Chondrocyte (in vitro differentiated cells): Measurements from ENCODE around the gene SLC8A2. TPM values are rescaled to one million over a fixed set of nuclear protein-coding genes. Genes with fewer than 3 reads are reported as not detected.

Source experiments
- DNase-seq: peaks from one replicate; pipeline ENCODE4 v3.0.0; 2021; ENCODE audit warnings: mixed read lengths, low spot score
- H3K27ac Mint-ChIP-seq: one replicate; pipeline ENCODE4 v1.8.0; 2021; ENCODE audit warnings: mild to moderate bottlenecking, moderate library complexity, mixed read lengths; ENCODE audit not compliant: unreplicated experiment
- H3K27me3 Mint-ChIP-seq: 2 replicates; pipeline ENCODE4 v1.8.0; 2021; ENCODE audit warnings: low read depth, mixed read lengths
- H3K36me3 Mint-ChIP-seq: 2 replicates; pipeline ENCODE4 v1.8.0; 2021; ENCODE audit warnings: low read depth, mixed read lengths
- H3K4me1 Mint-ChIP-seq: 2 replicates; pipeline ENCODE4 v1.8.0; 2021; ENCODE audit warnings: low read depth, mild to moderate bottlenecking, mixed read lengths
- H3K4me3 Mint-ChIP-seq: one replicate; pipeline ENCODE4 v1.8.0; 2021; ENCODE audit warnings: mild to moderate bottlenecking, moderate library complexity, mixed read lengths; ENCODE audit not compliant: unreplicated experiment
- H3K9me3 Mint-ChIP-seq: 2 replicates; pipeline ENCODE4 v1.8.0; 2021; ENCODE audit warnings: low read depth, mixed read lengths
- total RNA-seq: library from RNA; stranded (reverse); gene quantifications from 3 replicates; pipeline ENCODE4 v1.2.1, GENCODE V29; 2021
- TF ChIP-seq, protein P1 (sequence below): fragments of 200-600 bp; sonication (generic); IDR thresholded peaks from 2 replicates; pipeline ENCODE4 v1.5.0; 2021; ENCODE audit warnings: antibody characterized with exemption, mild to moderate bottlenecking, moderate library complexity

Gene SLC8A2
- total RNA-seq, 1 donor from 2014 or later, result 0.42 TPM

- H3K4me3 Mint-ChIP-seq, result no peak overlapping the region
- H3K27me3 Mint-ChIP-seq, result peaks cover 6% of the 10 kb centered on the region
- DNase-seq, result no peak
- no peaks in the 10 kb centered on the region for H3K9me3 Mint-ChIP-seq
- no peak overlapping the region for H3K27ac Mint-ChIP-seq
- H3K4me1 Mint-ChIP-seq, result peaks cover 10% of the 10 kb centered on the region
- H3K36me3 Mint-ChIP-seq, result no peaks in the 10 kb centered on the region
- TF ChIP-seq, protein P1, sequence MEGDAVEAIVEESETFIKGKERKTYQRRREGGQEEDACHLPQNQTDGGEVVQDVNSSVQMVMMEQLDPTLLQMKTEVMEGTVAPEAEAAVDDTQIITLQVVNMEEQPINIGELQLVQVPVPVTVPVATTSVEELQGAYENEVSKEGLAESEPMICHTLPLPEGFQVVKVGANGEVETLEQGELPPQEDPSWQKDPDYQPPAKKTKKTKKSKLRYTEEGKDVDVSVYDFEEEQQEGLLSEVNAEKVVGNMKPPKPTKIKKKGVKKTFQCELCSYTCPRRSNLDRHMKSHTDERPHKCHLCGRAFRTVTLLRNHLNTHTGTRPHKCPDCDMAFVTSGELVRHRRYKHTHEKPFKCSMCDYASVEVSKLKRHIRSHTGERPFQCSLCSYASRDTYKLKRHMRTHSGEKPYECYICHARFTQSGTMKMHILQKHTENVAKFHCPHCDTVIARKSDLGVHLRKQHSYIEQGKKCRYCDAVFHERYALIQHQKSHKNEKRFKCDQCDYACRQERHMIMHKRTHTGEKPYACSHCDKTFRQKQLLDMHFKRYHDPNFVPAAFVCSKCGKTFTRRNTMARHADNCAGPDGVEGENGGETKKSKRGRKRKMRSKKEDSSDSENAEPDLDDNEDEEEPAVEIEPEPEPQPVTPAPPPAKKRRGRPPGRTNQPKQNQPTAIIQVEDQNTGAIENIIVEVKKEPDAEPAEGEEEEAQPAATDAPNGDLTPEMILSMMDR, result peak; percentile 88
These were observed 44.2 kb downstream of the SLC8A2 start for GRCh38 chr19:47427241-47428176.

- Mint-ChIP-seq H3K4me1 (peaks cover 34% of the 10 kb centered on the region), H3K9me3 (no peaks in the 10 kb centered on the region), H3K36me3 (no peaks in the 10 kb centered on the region), H3K27me3 (peaks cover 16% of the 10 kb centered on the region), H3K4me3 (no peak overlapping the region), H3K27ac (no peak overlapping the region)
- TF ChIP-seq, protein P1, result no peak
- DNase-seq, result no peak
These were observed 48.4 kb downstream of the SLC8A2 start for GRCh38 chr19:47423203-47423882.

GRCh38 chr19:47422417-47423163, 49.1 kb downstream of the SLC8A2 start:
- H3K4me1 Mint-ChIP-seq, result peaks cover 42% of the 10 kb centered on the region
- peak overlapping the region; percentile 54 for H3K4me3 Mint-ChIP-seq
- peaks cover 16% of the 10 kb centered on the region for H3K27me3 Mint-ChIP-seq
- no peak overlapping the region for H3K27ac Mint-ChIP-seq
- no peak for DNase-seq
- TF ChIP-seq, protein P1, result no peak
- no peaks in the 10 kb centered on the region for H3K36me3 Mint-ChIP-seq
- no peaks in the 10 kb centered on the region for H3K9me3 Mint-ChIP-seq

DNA sequence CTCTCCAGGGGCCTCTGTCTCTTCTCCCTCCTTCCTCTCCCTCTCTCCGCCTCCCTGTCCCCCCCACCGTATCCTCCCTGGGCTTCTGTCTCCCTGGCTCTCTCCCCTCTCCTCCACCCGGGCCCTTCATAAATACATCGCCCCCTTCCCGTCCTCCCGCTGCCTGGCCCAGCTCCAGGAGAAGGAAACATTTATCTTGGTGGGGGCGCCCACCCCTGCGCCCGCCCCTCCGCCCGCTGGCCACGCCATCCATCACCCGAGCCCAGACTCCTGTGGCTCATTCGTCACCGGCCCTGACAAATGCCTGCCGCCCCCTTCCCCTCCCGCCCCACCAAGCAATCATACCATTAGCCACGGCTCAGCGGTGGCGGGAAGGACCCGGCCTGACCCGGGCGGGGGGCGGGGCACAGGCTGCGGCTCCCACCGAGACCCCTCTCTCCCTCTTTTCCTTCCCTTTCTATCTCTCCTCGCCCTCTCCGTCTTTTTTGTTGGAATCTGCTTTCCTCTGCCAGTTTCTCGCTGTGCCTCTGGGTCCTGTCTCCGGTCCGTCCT, 49.8 kb downstream of the SLC8A2 start:
- DNase-seq, result no peak
- Mint-ChIP-seq H3K27me3 (peaks cover 16% of the 10 kb centered on the region), H3K4me1 (peaks cover 48% of the 10 kb centered on the region), H3K27ac (no peak overlapping the region), H3K9me3 (no peaks in the 10 kb centered on the region), H3K4me3 (peak overlapping the region; percentile 54), H3K36me3 (no peaks in the 10 kb centered on the region)
- TF ChIP-seq, protein P1, result no peak
